HG02970 (cell line): ENCODE data around the gene HAGHL.
"Not testable (repeated sequence)": the region's sequence is repeated elsewhere in the genome, so short reads cannot be mapped to it uniquely, and the experiment has no call there.

Source experiments
- ATAC-seq: cut with Tn5 transposase; IDR thresholded peaks from one replicate; pipeline ENCODE4 v1.9.1; 2021; ENCODE audit warnings: mild to moderate bottlenecking, moderate library complexity, moderate number of reproducible peaks; ENCODE audit not compliant: unreplicated experiment, low FRiP score

HAGHL gene

GRCh38 chr16:686459-687260 is 40.2 kb upstream of the HAGHL start:
- no peak for ATAC-seq

GRCh38 chr16:687499-687898 is 39.4 kb upstream of the HAGHL start:
- ATAC-seq, result no peak

- ATAC-seq, result no peak
Measured at GRCh38 chr16:689175-689897, 37.6 kb upstream of the HAGHL start.

GRCh38 chr16:691242-691641 is 35.7 kb upstream of the HAGHL start:
- not testable (repeated sequence) for ATAC-seq

- ATAC-seq, result no peak
Measured at GRCh38 chr16:692356-693108, 34.4 kb upstream of the HAGHL start.

- ATAC-seq, result no peak
Measured at GRCh38 chr16:693364-693763, 33.5 kb upstream of the HAGHL start.

- no peak for ATAC-seq
Measured at GRCh38 chr16:693766-694165, 33.1 kb upstream of the HAGHL start.

- ATAC-seq, result no peak
Measured at GRCh38 chr16:694187-694862, 32.6 kb upstream of the HAGHL start.

- ATAC-seq, result no peak
Measured at GRCh38 chr16:694863-695354, 32.0 kb upstream of the HAGHL start.

GRCh38 chr16:695355-696089 is 31.4 kb upstream of the HAGHL start:
- no peak for ATAC-seq

- ATAC-seq, result no peak
Measured at GRCh38 chr16:698911-699671, 27.8 kb upstream of the HAGHL start.

- ATAC-seq, result no peak
Measured at GRCh38 chr16:700684-701584, 26.0 kb upstream of the HAGHL start.

- ATAC-seq, result no peak
Measured at GRCh38 chr16:702341-702740, 24.6 kb upstream of the HAGHL start.

GRCh38 chr16:703406-703805 is 23.5 kb upstream of the HAGHL start:
- ATAC-seq, result no peak

GRCh38 chr16:704047-704446 is 22.9 kb upstream of the HAGHL start:
- no peak for ATAC-seq

- no peak for ATAC-seq
Measured at GRCh38 chr16:704552-705380, 22.1 kb upstream of the HAGHL start.
